LoVo (cell line): ENCODE measurements around the gene EBF3.
A peak's percentile ranks its signal among the peaks of the same experiment; 100 is the strongest.

Experiments used
- DNase-seq: peaks from one replicate; pipeline ENCODE4 v3.0.0-alpha.2; 2016; ENCODE audit warnings: low spot score

EBF3 gene

GRCh38 chr10:129963641-129964501 lies at the start of gene EBF3:
EBF3 (minus strand) TSS chr10:129964274; CDS start chr10:129963768, 506 bp downstream.
- peak; percentile 72 for DNase-seq

DNA sequence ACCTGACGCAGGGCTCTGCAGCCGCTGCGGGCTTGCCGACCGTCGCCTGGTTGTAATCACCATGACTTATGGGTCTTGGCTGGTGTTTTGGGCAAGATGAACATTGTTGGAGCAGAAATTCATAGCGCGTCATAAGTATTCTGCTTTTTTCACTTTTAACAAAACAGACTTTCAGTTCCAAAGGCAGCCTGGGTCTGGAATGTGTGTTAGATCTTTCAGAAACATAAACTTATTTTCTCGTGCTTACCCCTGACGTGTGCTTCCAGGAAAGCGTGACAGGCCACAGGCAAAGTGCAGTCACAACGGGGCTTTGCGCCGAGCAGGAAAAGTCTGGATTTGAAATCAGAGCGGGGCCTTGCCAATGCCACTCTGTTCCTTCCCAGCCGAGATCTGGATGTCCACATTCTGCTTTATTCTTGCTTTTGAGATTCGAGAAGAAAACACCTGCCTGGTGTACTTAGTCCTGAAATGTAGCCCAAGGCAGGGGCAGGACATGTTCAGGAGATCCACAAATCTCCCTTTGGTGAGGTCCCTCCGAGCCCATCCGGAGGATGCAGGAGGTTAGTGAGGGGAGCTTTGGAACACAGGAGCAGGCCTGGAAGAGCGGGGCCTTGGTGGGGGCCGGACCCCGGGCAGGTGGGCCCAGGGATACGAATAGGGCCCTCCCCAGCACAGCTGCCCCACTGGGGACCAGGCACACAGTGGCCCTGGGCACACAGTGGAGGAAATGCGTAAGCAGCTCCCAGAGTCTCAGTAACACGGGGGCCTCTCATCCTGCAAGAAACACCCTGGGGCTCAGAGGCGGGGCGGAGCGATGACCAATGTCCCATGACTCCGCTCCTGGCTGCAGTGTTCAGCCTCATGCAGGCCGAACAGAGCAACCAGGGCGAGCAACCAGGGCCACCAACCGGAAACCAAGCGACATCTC lies 49.5 kb upstream of the EBF3 start:
- no peak for DNase-seq

DNA sequence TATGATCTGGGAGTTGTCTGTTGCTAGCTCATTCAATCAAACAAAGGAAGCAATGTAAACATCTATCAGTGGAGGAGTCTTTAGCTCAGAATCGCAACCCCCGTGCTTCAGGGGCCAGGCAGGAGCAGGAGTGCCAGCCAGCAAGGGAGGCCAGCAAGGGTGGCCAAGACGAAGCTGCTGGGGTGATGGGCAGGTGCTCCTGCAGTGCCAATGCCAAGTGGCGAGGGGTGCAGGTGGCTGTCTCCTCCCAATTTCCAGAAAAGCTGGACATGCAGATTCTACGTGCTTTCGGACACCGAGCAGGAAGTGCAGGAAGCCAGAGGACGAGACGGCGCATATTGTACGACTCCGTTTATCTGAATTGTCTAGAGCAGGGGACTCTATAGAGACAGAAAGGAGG lies 48.1 kb upstream of the EBF3 start:
- no peak for DNase-seq

DNA sequence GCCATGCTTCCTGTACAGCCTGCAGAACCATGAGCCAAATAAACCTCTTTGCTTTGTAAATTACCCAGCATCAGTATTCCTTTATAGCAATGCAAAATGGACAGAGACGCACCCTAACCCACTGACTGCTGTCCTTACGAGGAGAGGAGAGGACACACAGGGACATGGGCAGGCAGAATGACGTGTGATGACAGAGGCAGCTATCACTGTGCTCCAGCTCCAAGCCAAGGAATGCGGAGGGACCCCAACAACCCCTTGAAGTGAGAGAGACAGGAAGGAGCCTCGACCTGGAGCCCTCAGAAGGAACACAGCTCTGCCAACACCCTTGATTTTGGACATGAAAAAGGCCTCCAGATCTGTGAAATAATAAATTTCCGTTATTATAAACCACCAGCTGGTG lies 46.6 kb upstream of the EBF3 start:
- DNase-seq = no peak

DNA sequence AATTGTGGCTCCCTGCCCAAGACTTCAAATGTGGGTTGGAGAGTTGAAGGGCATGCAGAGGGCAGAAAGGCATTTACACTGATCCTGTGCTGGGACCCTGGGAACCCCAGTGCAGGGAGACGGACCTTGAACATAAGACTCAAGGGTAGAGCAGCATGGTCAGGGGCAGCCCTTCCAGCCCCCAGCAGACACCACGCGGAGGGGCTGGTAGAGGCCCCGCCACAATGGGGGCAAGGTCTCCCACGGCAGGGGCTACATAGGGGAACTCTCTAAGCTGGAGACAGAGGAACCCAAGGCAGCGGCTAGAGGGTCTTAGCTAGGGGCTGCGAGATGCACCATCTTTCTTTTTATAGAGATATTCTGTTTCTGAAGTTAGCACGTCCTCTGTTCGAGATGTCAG lies 45.2 kb upstream of the EBF3 start:
- no peak for DNase-seq

GRCh38 chr10:130003787-130004613 lies 39.9 kb upstream of the EBF3 start:
- DNase-seq = no peak

DNA sequence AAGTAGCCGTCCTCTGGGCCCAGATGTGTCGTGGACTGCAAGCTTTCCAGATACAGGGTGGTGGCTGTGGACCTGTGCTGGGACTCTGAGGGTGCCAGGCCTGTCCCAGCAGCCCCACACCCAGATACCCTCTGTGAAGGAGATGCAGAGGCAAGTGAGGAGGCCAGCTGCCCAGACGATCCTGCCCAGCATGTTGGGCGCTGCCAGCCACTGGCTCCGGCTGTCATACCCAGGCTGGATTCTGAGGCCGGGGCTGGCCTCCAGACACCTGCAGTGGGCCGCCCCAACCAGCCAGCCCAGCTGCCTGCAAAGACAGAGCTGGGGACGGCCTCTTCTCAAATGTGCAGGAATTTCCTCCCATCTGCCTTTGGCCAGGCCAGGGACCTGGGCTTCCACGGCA lies 39.1 kb upstream of the EBF3 start:
- DNase-seq = no peak

DNA sequence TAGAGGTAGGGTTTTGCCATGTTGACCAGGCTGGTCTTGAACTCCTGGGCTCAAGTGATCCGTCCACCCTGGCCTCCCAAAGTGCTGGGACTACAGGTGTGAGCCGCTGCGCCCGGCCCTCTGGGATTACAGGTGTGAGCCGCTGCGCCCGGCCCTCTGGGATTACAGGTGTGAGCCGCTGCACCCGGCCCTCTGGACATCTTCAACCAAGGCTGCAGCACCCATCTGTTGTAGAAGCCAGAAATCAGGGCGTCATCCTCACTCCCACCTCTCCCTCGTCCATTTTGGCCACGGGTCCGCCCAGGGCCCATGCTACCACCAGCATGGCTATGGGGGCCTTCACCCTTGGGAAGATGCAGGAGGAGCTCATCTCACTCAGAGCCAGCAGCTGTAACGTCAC lies 38.5 kb upstream of the EBF3 start:
- DNase-seq = no peak

DNA sequence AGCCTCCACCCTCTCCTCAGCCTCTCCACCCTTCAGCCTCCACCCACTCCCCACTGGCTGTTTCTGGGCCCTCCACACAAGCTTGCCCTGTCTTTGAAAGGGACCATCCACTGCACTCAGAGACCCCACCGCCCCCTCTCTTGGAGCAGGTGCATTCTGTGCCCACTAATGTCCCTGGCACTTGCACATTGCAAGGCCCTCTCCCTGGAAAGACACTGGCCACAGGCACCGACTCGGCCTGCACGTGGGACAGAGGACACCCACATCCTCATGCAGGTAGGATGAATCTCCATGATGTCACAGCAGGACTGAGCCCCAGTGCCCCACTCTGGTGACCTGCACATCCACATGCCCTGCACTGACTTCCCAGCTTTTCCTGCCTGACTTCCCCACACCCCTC lies 36.8 kb upstream of the EBF3 start:
- no peak for DNase-seq

GRCh38 chr10:129999140-129999539 lies 35.1 kb upstream of the EBF3 start:
- DNase-seq = no peak

- no peak for DNase-seq
Measured at GRCh38 chr10:129993621-129994020, 29.5 kb upstream of the EBF3 start.

- DNase-seq = no peak
Measured at GRCh38 chr10:129992356-129992755, 28.3 kb upstream of the EBF3 start.

- DNase-seq = no peak
Measured at GRCh38 chr10:129982825-129983224, 18.8 kb upstream of the EBF3 start.

DNA sequence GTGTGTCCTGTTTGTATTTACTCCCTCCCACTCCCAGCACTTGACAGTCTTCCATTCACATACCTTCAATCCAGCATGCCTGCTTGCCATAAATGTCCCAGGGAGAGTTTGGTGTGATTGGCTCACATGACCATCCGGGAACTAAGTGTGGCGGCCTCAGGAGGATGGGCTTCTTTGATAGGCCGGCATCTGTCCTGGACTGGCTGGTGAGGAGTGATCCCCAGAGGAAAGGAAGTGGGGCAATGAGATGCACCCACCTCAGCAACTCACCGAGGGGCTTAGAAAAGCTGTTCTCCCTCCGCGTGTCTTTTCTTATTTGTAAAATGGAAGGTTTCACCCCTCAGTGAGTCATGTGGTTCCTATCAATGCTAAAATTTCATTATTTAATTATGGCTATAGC lies 14.9 kb upstream of the EBF3 start:
- DNase-seq = no peak

- no peak for DNase-seq
Measured at GRCh38 chr10:129978322-129978721, 14.2 kb upstream of the EBF3 start.

DNA sequence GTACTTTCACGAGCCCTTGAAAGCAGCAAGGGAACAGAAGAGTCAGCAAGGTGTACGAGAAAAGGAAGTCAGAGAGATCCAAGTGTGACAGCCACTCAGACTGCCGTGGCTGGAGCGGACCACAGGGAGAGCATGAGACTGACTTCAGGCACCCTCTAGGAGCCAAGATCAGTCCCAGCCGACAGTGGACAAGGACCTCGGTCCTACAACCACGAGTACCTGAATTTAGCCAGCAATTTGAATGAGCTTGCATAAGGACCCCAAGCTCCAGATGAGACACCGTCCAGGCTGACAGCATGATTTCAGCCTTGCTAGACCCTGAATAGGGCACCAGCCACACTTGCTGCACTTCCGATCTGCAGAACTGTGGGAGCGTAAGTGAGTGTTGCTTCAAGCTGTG lies 13.7 kb upstream of the EBF3 start:
- no peak for DNase-seq

GRCh38 chr10:129973674-129974059 lies 9.6 kb upstream of the EBF3 start:
- no peak for DNase-seq

DNA sequence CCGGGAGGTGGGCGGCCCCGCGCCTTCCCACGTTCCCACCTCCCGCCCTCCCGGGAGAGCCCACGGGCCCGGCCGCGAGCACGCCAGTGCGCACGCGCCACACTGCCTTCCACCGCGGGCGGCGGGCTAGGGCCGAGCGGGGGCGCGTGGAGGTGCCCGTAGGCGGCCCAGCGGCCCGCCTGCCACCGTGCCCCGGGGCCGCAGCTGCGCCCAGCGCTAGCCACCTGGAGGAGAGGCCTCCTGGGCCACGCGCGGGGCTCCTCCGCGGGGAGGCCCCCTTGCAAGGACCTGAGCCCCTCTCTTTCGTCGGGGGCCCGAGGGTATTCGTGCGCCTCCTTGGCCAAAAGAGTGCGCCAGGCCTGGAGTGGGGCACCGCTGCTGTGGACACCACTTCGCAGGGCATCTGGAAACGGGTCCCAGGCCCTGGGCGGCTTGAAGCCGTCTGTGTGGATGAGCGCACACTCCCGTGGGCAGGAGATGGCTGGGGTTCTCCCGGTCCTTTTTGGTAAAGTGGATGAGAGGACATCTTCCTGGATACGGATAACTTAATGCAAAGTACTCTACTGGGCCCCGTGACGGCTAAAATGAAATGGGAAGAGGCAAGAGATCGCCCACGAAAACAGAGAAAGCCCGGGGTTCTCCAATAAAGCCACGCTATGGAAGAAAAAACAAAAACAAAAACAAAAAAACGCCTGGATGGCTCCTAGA lies 9.0 kb upstream of the EBF3 start:
- DNase-seq = no peak

DNA sequence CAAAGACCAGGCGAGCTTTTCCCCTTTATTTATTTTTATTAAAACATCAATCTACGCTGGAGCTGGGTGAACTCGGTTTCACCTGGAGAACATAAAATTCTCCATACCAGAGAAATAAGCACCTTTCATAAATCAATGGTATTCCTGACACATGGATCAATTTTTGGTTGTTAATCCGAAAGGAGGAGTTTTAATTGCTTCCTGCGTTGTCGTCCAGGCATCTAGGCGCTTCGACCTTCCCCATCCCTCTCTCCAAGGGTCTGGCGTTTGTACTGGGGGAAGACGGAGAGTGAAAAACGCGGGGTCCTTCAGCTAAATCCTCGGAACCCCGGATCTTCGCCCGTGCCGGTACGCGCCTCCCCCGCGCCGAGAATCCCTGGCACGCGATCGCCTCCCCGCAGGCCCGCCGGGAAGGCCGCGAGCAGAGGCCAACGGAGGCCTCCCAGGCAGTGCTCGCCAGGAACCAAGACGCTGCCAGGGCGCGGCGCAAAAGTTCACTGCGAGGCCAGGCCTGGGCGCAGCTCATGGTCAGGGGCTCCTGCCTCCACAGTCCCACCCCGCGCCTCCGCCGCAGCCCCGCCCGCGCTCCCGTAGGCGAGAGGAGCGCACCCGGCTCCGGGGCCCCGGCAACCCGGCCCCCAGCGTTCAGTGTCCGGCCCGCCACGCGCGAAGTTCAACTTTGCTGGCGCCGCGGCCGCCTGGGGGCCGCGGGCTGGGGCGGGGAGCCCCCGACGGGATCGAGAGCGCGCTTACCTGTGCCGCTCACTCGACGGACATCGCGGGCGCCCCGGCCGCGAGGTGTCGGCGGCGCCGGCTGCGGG lies 8.3 kb upstream of the EBF3 start:
- DNase-seq = no peak

- DNase-seq = peak; percentile 7
Measured at GRCh38 chr10:129971381-129972144, 7.5 kb upstream of the EBF3 start.
